H1 (cell line): Measurements from ENCODE around the gene ITGB8. TPM values are rescaled to one million over a fixed set of nuclear protein-coding genes. Genes with fewer than 3 reads are reported as not detected.
A peak's percentile ranks its signal among the peaks of the same experiment; 100 is the strongest.

Experiments
- CTCF ChIA-PET: fragments of 300-600 bp; sonication (Branson Sonifier 250); formaldehyde crosslinking; loops from one replicate; lab custom pipeline; 2021; ENCODE audit not compliant: partially characterized antibody; lab: Charles Lee
- POLR2A ChIA-PET: fragments of 300-600 bp; sonication (Branson Sonifier 250); formaldehyde crosslinking; loops from one replicate; lab custom pipeline; 2021; ENCODE audit warnings: inconsistent platforms; ENCODE audit not compliant: partially characterized antibody; lab: Charles Lee
- DNase-seq, 2 experiments: peaks; one replicate each; pipeline versions ENCODE4 v3.0.0 to v3.0.0-alpha.2; 2010 to 2022; ENCODE audit warnings: low spot score in 2 of 2, low read depth in 1 of 2, mixed read lengths in 1 of 2
- FAIRE-seq: peaks from 2 replicates; lab custom pipeline; 2011; peaks lifted over from hg19 to GRCh38; lab: Jason Lieb, UNC
- H2AFZ ChIP-seq: 2 replicates; pipeline ENCODE4 v1.8.1; 2012; ENCODE audit warnings: low read length, inconsistent platforms
- H2AK5ac ChIP-seq: 2 replicates; pipeline ENCODE4 v1.6.1; 2013; ENCODE audit warnings: low read depth, low read length
- H2BK120ac ChIP-seq: replicated peaks from 2 replicates; pipeline ENCODE3; 2013; ENCODE audit warnings: low read depth, low read length, inconsistent platforms
- H2BK12ac ChIP-seq: 2 replicates; pipeline ENCODE4 v1.6.1; 2013; ENCODE audit warnings: low read depth, low read length
- H2BK15ac ChIP-seq: 2 replicates; pipeline ENCODE4 v1.6.1; 2013; ENCODE audit warnings: low read length
- H2BK20ac ChIP-seq: 2 replicates; pipeline ENCODE4 v1.6.1; 2013; ENCODE audit warnings: low read length
- H2BK5ac ChIP-seq: 2 replicates; pipeline ENCODE4 v1.6.1; 2013; ENCODE audit warnings: low read depth, low read length
- H3K14ac ChIP-seq: 2 replicates; pipeline ENCODE4 v1.6.1; 2013; ENCODE audit warnings: inconsistent platforms; ENCODE audit not compliant: insufficient read length
- H3K18ac ChIP-seq: 2 replicates; pipeline ENCODE4 v1.6.1; 2013; ENCODE audit warnings: low read length; ENCODE audit errors: extremely low read depth
- H3K23ac ChIP-seq: 2 replicates; pipeline ENCODE4 v1.6.1; 2013; ENCODE audit warnings: inconsistent platforms; ENCODE audit not compliant: insufficient read length
- H3K23me2 ChIP-seq: 2 replicates; pipeline ENCODE4 v1.6.1; 2013; ENCODE audit warnings: low read depth, low read length
- H3K27ac ChIP-seq: 2 replicates; pipeline ENCODE4 v1.6.1; 2011; ENCODE audit warnings: low read depth, low read length, inconsistent platforms
- H3K27me3 ChIP-seq, 4 experiments: replicated peaks in 1 of 4; 1 replicate in 1 of 4; 2 replicates in 3 of 4; pipeline versions ENCODE4 v1.6.1 to v1.8.1; 2011 to 2013; ENCODE audit warnings: low read length in 3 of 4, mild to moderate bottlenecking in 3 of 4, inconsistent platforms in 2 of 4, mixed read lengths in 2 of 4, moderate library complexity in 1 of 4; ENCODE audit not compliant: control insufficient read depth in 3 of 4, insufficient read depth in 3 of 4; ENCODE audit errors: extremely low read depth in 1 of 4
- H3K36me3 ChIP-seq, 4 experiments: 2 replicates each; pipeline versions ENCODE4 v1.6.1 to v1.8.1; 2011 to 2013; ENCODE audit warnings: mild to moderate bottlenecking in 4 of 4, low read length in 3 of 4, moderate library complexity in 2 of 4, control low read depth in 1 of 4, inconsistent platforms in 1 of 4; ENCODE audit not compliant: insufficient read depth in 4 of 4, control insufficient read depth in 2 of 4
- H3K4ac ChIP-seq: replicated peaks from 2 replicates; pipeline ENCODE3; 2013; ENCODE audit warnings: low read length, low read depth, mixed read lengths, inconsistent platforms; ENCODE audit not compliant: insufficient read length
- H3K4me1 ChIP-seq, 4 experiments: replicated peaks in 1 of 4; 1 replicate in 1 of 4; 2 replicates in 3 of 4; pipeline versions ENCODE4 v1.6.1 to v1.8.1; 2011 to 2013; ENCODE audit warnings: low read length in 3 of 4, inconsistent platforms in 2 of 4, mixed read lengths in 1 of 4; ENCODE audit not compliant: insufficient read depth in 4 of 4, control insufficient read depth in 3 of 4
- H3K4me2 ChIP-seq, 2 experiments: 2 replicates each; pipeline versions ENCODE4 v1.6.1 to v1.8.1; 2011 to 2013; ENCODE audit warnings: low read depth in 2 of 2, low read length in 2 of 2, control low read depth in 1 of 2, inconsistent platforms in 1 of 2, mild to moderate bottlenecking in 1 of 2; ENCODE audit not compliant: insufficient read depth in 1 of 2
- H3K4me3 ChIP-seq, 4 experiments: fragments of 200-600, 300-600 bp in 1 of 4; sonication (generic), shearing (Covaris generic), sonication (Bioruptor Twin) in 1 of 4; 2 replicates each; pipeline versions ENCODE4 v1.5.1 to v1.8.1; 2011 to 2016; ENCODE audit warnings: low read length in 4 of 4, low read depth in 3 of 4, control low read depth in 2 of 4, inconsistent platforms in 2 of 4, mild to moderate bottlenecking in 2 of 4, mixed read lengths in 1 of 4, moderate library complexity in 1 of 4; ENCODE audit not compliant: insufficient read depth in 2 of 4; ENCODE audit errors: extremely low read depth in 1 of 4
- H3K56ac ChIP-seq: replicated peaks from 2 replicates; pipeline ENCODE3; 2013; ENCODE audit warnings: low read depth, mild to moderate bottlenecking, mixed read lengths, low read length, inconsistent platforms; ENCODE audit not compliant: insufficient read length
- H3K79me1 ChIP-seq: 2 replicates; pipeline ENCODE4 v1.6.1; 2013; ENCODE audit warnings: low read depth, low read length, control low read depth
- H3K79me2 ChIP-seq, 2 experiments: 2 replicates each; pipeline versions ENCODE4 v1.6.1 to v1.8.1; 2012 to 2013; ENCODE audit warnings: low read length in 2 of 2, mild to moderate bottlenecking in 2 of 2, inconsistent platforms in 1 of 2; ENCODE audit not compliant: insufficient read depth in 2 of 2, control insufficient read depth in 1 of 2
- H3K9ac ChIP-seq, 4 experiments: replicated peaks in 1 of 4; 1 replicate in 1 of 4; 2 replicates in 3 of 4; pipeline versions ENCODE4 v1.6.1 to v1.8.1; 2011 to 2013; ENCODE audit warnings: low read depth in 3 of 4, low read length in 3 of 4, control low read depth in 2 of 4, mild to moderate bottlenecking in 2 of 4, moderate library complexity in 2 of 4, inconsistent platforms in 1 of 4; ENCODE audit errors: extremely low read depth in 1 of 4
- H3K9me3 ChIP-seq, 2 experiments: 2 replicates each; pipeline versions ENCODE4 v1.6.1 to v1.8.1; 2012 to 2013; ENCODE audit warnings: mild to moderate bottlenecking in 2 of 2, moderate library complexity in 2 of 2, control low read depth in 1 of 2, inconsistent platforms in 1 of 2, low read depth in 1 of 2, low read length in 1 of 2, mixed read lengths in 1 of 2; ENCODE audit not compliant: insufficient read depth in 2 of 2
- H4K20me1 ChIP-seq, 2 experiments: replicated peaks in 1 of 2; 2 replicates each; pipeline versions ENCODE3 to v1.8.1; 2011 to 2013; ENCODE audit warnings: inconsistent platforms in 2 of 2, low read length in 2 of 2, mild to moderate bottlenecking in 1 of 2; ENCODE audit not compliant: insufficient read depth in 2 of 2, control insufficient read depth in 1 of 2
- H4K5ac ChIP-seq: 2 replicates; pipeline ENCODE4 v1.6.1; 2013; ENCODE audit warnings: low read length, low read depth, mixed read lengths, inconsistent platforms; ENCODE audit not compliant: insufficient read length
- H4K8ac ChIP-seq: 2 replicates; pipeline ENCODE4 v1.8.0; 2013; ENCODE audit warnings: mild to moderate bottlenecking, moderate library complexity, low read length, inconsistent platforms; ENCODE audit not compliant: insufficient read depth; ENCODE audit errors: extremely low read depth
- H4K91ac ChIP-seq: replicated peaks from 2 replicates; pipeline ENCODE3; 2013; ENCODE audit warnings: low read length, mixed read lengths, inconsistent platforms; ENCODE audit not compliant: insufficient read length
- CBX8 ChIP-seq: fragments of 300-800, 300-1000 bp; sonication (generic); IDR thresholded peaks from 2 replicates; pipeline ENCODE4 v1.7.1; 2016; ENCODE audit warnings: low read depth, low read length, borderline replicate concordance
- CHD1 ChIP-seq: IDR thresholded peaks from 2 replicates; pipeline ENCODE4 v1.6.1; 2012; ENCODE audit warnings: low read depth, low read length, improper control_type of control experiment
- EP300 ChIP-seq, 2 experiments: IDR thresholded peaks; 1 replicate in 1 of 2; 2 replicates in 1 of 2; pipeline ENCODE4 v1.6.1; 2011 to 2012; ENCODE audit warnings: low read depth in 2 of 2, low read length in 2 of 2, mild to moderate bottlenecking in 2 of 2, borderline replicate concordance in 1 of 2, inconsistent platforms in 1 of 2, moderate library complexity in 1 of 2
- EZH2 ChIP-seq: fragments of 200-600 bp; sonication (generic); IDR thresholded peaks from 2 replicates; pipeline ENCODE4 v1.7.1; 2012; ENCODE audit warnings: low read depth, mild to moderate bottlenecking, moderate library complexity, low read length, inconsistent platforms; ENCODE audit not compliant: severe bottlenecking
- SP2 ChIP-seq: IDR thresholded peaks from 2 replicates; pipeline ENCODE4 v1.6.1; 2012; ENCODE audit warnings: mild to moderate bottlenecking, low read length, inconsistent platforms
- SP4 ChIP-seq: IDR thresholded peaks from 2 replicates; pipeline ENCODE4 v1.6.1; 2012; ENCODE audit warnings: low read length, inconsistent platforms
- SUZ12 ChIP-seq: fragments of 200-600 bp; sonication (generic); IDR thresholded peaks from 2 replicates; pipeline ENCODE4 v1.6.1; 2012; ENCODE audit warnings: mild to moderate bottlenecking, inconsistent platforms, low read length, moderate library complexity, mixed read lengths
- TAF1 ChIP-seq: IDR thresholded peaks from 2 replicates; pipeline ENCODE4 v1.6.1; 2011; ENCODE audit warnings: mild to moderate bottlenecking, low read depth, low read length
- YY1 ChIP-seq: IDR thresholded peaks from 2 replicates; pipeline ENCODE4 v1.6.1; 2011; ENCODE audit warnings: low read depth, mild to moderate bottlenecking, low read length
- WGBS, 2 experiments: shearing (Covaris generic) in 1 of 2; methylation state at CpG; one replicate each; pipeline versions ENCODE4 v1.1.6 to v1.1.7; 2013 to 2015; ENCODE audit warnings: low lambda C conversion rate in 2 of 2, mixed read lengths in 2 of 2, inconsistent platforms in 1 of 2, low coverage in 1 of 2, missing lambda C conversion rate in 1 of 2; ENCODE audit not compliant: insufficient replicate concordance in 2 of 2, insufficient coverage in 1 of 2, insufficient read length in 1 of 2; ENCODE audit errors: extremely low coverage in 1 of 2, missing lambda C conversion rate in 1 of 2; 5-methylcytosine and 5-hydroxymethylcytosine counted together
- polyA plus RNA-seq, 7 experiments: library from polyadenylated mRNA; depleted of rRNA in 3 of 7; stranded (reverse) in 5 of 7; unstranded in 2 of 7; fragments of >200 nt in 5 of 7; fragments of 200-250 nt in 2 of 7; gene quantifications; 1 replicate in 5 of 7; 2 replicates in 1 of 7; 4 replicates in 1 of 7; pipeline versions ENCODE4 v1.2.1 to v1.2.3, GENCODE V29; 2011 to 2013; ENCODE audit warnings: missing spikeins in 2 of 7, mixed read lengths in 2 of 7
- total RNA-seq: library from RNA; stranded (reverse); fragmentation: NEBNext Ultra II Directional; extraction: Animal tissue kit (Norgen Biotek cat#: 25700); gene quantifications from 2 replicates; pipeline ENCODE4 v1.2.1, GENCODE V29; 2021
- TF ChIP-seq, protein P1 (sequence below), 3 experiments: IDR thresholded peaks; 1 replicate in 2 of 3; 2 replicates in 1 of 3; pipeline versions ENCODE4 v1.5.1 to v1.6.1; 2011; ENCODE audit warnings: low read length in 3 of 3, mild to moderate bottlenecking in 3 of 3, inconsistent platforms in 2 of 3, low read depth in 1 of 3, moderate library complexity in 1 of 3; ENCODE audit not compliant: insufficient read depth in 1 of 3; ENCODE audit errors: control extremely low read depth in 1 of 3
- TF ChIP-seq, protein P2 (sequence below): IDR thresholded peaks from 2 replicates; pipeline ENCODE4 v1.6.1; 2011; ENCODE audit warnings: low read depth, mild to moderate bottlenecking, low read length; ENCODE audit not compliant: insufficient read depth

The ITGB8 gene
- total and polyA plus RNA-seq, 2 of the 8 experiments (the other 6 are each of a cell fraction or from before 2014, with no cell fraction given), result 1.2 to 3.6 TPM

DNA sequence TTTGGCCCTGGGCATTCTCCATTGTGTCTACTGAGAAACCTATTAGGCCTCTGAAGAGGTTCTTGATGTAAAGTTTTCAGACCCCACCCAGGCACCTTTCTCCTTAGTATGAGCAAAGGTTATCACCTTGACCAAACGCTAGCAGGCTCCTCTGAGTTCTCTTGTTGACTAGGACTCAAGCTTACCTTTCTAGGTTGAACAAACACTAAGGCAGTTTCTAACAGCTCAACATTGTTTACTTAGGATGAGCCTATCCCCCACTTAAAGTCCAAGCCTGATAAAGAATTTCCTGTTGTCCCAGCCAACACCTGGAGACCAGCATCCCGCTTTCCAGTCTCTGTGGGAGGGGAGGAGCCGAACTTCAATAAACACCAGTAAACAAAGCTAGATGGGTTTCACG, 26.3 kb upstream of the ITGB8 start:
- H4K20me1 ChIP-seq, result no peaks in the 10 kb centered on the region
- H2AK5ac ChIP-seq, result no peak overlapping the region
- no peak overlapping the region for H4K8ac ChIP-seq
- H3K9me3 ChIP-seq, result no peaks in the 10 kb centered on the region
- no peak overlapping the region for H3K27ac ChIP-seq
- H3K56ac ChIP-seq, result no peak overlapping the region
- no peaks in the 10 kb centered on the region for H3K79me1 ChIP-seq
- CTCF ChIA-PET, result interaction anchor here (0.7 to 1.1 kb wide), 2 partner anchors 25 to 90 kb away, joined by 3 read pairs; no protein-coding TSS in a partner anchor
- H3K4me1 ChIP-seq, result peaks cover 4 to 10% (median 7%) of the 10 kb centered on the region in 4 experiments
- FAIRE-seq (no peak), DNase-seq (no peak)
- no peak overlapping the region for H2AFZ ChIP-seq
- no peak overlapping the region for H2BK20ac ChIP-seq
- no peaks in the 10 kb centered on the region for H3K27me3 ChIP-seq
- no peak overlapping the region for H3K18ac ChIP-seq
- H4K91ac ChIP-seq, result no peak overlapping the region
- H3K4me2 ChIP-seq, result no peak overlapping the region
- no peak overlapping the region for H2BK15ac ChIP-seq
- H3K14ac ChIP-seq, result no peak overlapping the region
- POLR2A ChIA-PET, result no interaction called here
- no peak overlapping the region for H3K4ac ChIP-seq
- no peak overlapping the region for H3K23ac ChIP-seq
- no peak overlapping the region for H4K5ac ChIP-seq
- no peak overlapping the region for H2BK5ac ChIP-seq
- H3K36me3 ChIP-seq, result no peaks in the 10 kb centered on the region
- H3K23me2 ChIP-seq, result no peaks in the 10 kb centered on the region; the same call in 1 of the 2 replicates
- peak overlapping the region; percentile 22; the same call in 1 of the 2 replicates for H2BK12ac ChIP-seq
- H3K9ac ChIP-seq, result no peak overlapping the region
- H3K79me2 ChIP-seq, result no peaks in the 10 kb centered on the region
- 94% methylated on average over 4 of the region's 4 CpGs; no CpG with 5 or more reads in 1 of the 2 experiments for WGBS, 2 experiments
- no peak overlapping the region for H3K4me3 ChIP-seq
- no peak overlapping the region for H2BK120ac ChIP-seq
- TF ChIP-seq SP4, result no peak
- no peak for TF ChIP-seq SUZ12
- TF ChIP-seq TAF1, result no peak
- TF ChIP-seq SP2, result no peak
- TF ChIP-seq EP300 (IDR thresholded peaks at IDR 0.05; ENCODE audit: borderline replicate concordance in 1 of 2, low read depth in 2 of 2, low read length in 2 of 2), result no peak
- no peak for TF ChIP-seq CHD1
- no peak for TF ChIP-seq YY1
- no peak for TF ChIP-seq EZH2
- TF ChIP-seq, protein P1, sequence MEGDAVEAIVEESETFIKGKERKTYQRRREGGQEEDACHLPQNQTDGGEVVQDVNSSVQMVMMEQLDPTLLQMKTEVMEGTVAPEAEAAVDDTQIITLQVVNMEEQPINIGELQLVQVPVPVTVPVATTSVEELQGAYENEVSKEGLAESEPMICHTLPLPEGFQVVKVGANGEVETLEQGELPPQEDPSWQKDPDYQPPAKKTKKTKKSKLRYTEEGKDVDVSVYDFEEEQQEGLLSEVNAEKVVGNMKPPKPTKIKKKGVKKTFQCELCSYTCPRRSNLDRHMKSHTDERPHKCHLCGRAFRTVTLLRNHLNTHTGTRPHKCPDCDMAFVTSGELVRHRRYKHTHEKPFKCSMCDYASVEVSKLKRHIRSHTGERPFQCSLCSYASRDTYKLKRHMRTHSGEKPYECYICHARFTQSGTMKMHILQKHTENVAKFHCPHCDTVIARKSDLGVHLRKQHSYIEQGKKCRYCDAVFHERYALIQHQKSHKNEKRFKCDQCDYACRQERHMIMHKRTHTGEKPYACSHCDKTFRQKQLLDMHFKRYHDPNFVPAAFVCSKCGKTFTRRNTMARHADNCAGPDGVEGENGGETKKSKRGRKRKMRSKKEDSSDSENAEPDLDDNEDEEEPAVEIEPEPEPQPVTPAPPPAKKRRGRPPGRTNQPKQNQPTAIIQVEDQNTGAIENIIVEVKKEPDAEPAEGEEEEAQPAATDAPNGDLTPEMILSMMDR (IDR thresholded peaks at IDR 0.05; ENCODE audit: control extremely low read depth in 1 of 3, insufficient read depth in 1 of 3, low read depth in 1 of 3, low read length in 3 of 3), result no peak
- TF ChIP-seq, protein P2, sequence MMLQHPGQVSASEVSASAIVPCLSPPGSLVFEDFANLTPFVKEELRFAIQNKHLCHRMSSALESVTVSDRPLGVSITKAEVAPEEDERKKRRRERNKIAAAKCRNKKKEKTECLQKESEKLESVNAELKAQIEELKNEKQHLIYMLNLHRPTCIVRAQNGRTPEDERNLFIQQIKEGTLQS, result no peak
- TF ChIP-seq CBX8, result no peak
